ENCODE results near the gene EIPR1.
"Not testable (repeated sequence)": the region's sequence is repeated elsewhere in the genome, so short reads cannot be mapped to it uniquely, and the experiment has no call there.

The EIPR1 gene

GRCh38 chr2:3209258-3209657 is 168.4 kb downstream of the EIPR1 start:
- no peak for DNase-seq

DNA sequence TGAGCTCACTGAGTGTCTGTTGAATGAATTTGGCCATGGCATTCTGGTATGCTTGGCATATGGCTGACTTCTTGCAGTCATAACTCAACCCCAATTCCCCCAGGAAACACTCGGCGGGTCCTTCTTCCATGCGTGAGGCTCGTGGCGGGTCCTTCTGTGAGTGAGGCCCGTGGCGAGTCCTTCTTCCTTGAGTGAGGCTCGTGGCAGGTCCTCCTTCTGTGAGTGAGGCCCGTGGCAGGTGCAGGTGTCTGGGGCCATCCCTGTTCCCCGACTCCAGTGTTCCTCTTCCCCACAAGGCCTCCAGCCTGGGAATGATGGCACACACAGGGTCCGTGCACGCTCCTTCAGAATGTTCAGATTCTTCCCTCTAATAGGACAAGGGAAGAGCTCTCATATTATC is 169.0 kb downstream of the EIPR1 start:
- no peak for DNase-seq

- DNase-seq = no peak
These were observed 169.4 kb downstream of the EIPR1 start for GRCh38 chr2:3208179-3208578.

GRCh38 chr2:3207091-3207491 is 170.5 kb downstream of the EIPR1 start:
- no peak for DNase-seq

DNA sequence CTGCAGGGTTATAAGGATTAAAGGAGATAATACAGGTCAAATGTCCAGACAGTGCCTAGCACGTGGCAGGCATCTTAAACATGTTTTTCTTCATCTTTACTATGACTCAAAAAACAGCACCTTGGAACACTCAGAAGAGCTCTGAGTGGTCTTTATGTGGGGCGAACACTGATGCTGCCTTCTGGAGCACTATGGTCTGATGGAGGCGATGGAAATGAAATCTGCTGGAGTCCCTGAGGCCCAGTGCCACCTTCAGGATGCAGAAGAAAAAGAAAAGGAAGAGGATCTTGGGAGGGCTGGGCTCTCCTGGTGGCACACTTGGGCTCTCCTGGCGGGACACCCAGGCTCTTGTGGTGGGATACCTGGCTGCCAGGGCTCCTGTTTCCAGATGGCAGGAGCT is 171.8 kb downstream of the EIPR1 start:
- no peak for DNase-seq

DNA sequence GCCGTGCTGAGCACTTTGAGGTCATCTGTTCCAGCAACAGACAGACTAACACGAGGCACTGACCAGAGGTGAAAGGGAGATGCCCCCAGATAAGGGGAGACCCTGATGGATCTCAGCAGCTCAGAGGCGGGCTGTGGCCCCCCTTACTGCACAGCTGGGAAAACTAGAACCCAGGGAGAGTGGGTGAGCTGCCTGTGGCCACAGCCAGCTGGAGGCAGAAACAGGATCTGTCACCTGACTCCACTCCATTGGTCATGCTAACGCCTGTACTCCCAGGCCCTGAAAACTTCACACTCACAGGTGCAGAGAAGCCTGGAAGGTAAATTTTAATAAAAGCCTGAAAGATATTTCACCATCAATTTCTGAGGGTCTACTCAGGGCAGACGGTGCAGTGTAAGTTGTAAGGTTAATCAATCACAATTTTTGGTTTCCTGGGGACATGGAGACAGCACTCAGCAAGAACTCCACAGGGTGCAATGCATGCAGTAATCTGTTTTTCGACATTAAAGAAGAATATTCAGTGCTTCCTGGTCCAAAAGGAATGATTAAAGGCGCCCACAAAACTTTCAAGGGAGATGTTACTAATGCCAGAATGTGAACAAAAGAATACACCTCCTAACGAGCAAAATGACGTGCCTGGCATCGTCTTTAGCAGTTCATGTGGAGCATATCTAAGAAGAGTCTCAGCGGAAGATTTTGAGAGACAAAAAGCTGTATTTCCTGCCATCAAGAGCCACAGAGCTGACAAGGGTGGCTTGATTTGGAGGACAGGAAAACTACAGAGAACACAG is 173.4 kb downstream of the EIPR1 start:
- no peak for DNase-seq

DNA sequence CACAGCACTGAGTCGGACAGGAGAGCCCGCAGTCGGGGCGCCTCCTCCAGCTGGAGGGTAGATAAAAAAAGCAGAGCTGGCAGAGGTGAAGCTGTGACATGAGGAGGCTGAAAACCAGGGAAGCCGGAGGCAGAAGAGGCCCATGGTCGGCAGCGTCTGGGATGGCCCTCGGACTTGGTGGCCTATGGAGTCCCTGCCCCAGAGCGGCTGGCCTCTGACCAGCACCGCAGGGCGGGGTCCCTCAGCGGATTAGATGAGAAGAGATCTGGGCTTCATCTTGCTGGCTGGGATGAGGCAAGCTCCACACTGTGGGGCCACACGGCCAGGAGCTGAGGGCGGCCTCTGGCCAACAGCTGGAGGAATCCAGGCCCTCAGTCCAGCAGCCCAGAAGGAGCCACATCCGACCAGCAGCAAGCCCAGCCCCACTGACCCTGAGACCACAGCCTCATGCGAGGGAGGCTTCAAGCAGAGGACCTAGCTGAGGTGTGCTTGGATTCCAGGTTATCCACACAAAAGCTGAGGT is 174.1 kb downstream of the EIPR1 start:
- DNase-seq = no peak

DNA sequence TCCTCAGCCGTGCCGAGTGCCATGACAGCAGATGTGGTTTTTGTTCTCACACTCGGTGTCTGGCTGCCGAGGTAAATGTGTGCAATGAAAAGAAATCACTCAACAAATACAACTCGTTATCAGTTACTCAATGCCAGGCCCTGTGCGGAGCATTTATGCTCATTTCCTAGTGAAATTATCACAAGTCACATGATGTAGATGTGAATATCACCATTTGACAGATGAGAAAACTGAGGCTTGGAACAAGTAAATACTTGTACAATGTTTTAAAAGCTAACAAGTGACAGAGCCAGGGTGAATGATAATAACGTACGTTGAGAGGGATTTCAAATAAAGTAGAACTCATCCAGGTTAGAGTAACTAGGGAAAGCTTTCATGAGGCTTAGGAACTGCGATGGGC is 174.7 kb downstream of the EIPR1 start:
- no peak for DNase-seq

DNA sequence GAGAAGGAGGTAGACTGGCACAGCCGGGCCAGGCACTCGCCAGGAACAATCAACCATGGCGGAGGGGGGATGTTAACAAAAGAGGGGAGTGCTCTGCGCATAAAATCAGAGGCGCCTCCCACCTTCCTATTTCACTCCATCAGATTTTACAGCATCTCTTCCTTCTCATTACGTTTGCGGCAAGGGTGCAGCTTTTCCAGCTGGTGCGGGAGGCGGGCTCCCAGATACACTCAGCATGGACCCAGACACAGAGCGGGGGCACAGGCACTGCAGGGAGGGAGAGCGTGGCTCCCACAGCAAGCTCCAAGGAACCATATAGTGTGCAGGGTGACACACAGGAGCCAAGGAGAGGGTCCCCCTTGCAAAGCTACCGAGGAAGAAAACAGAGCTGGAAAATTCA is 176.3 kb downstream of the EIPR1 start:
- no peak for DNase-seq

DNA sequence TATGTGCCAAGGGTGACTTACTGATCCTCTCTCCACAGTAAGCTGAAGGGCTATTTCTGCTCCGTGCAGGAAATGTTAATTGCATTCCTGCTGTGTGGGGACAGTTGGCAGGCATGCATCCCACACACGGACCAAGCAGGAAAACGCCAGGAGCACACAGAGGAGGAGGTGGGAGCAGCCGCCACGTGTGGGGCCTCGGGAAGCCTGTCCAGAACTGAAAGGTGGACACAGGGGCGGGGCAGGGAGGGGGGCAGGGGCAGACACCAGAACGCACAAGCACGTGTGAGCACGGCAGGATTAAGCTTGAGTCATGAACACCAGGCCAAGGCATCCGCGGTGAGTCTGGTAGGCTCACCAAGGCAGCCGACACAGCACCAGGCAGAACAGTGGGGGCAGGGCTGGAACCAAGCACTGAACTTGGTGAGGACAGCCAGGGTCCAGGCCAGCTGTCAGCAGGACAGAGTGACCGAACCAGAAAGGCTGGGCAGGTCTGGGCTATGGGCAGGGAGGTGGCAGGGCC is 177.1 kb downstream of the EIPR1 start:
- DNase-seq = peak; percentile 5

- DNase-seq = no peak
These were observed 177.8 kb downstream of the EIPR1 start for GRCh38 chr2:3199627-3200345.

DNA sequence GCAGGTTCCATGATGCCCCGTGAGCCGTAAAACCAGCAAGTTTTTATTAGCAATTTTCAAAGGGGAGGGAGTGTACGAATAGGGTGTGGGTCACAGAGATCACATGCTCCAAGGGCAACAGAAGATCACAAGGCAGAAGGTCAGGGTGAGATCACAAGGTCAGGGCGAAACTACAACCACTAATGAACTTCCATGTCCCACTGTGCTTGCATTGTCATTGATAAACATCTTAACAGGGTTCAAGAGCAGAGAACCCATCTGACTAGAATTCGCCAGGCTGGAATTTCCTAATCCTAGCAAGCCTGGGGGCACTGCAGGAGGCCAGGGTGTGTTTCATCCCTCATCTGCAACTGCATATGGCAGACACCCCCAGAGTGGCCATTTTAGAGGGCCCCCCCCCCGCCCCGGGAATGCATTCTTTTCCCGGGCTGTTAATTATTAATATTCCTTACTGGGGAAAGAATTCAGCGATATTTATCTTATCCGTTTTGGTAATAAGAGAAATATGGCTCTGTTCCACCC is 178.9 kb downstream of the EIPR1 start:
- DNase-seq = not testable (repeated sequence)

- no peak for DNase-seq
These were observed 179.5 kb downstream of the EIPR1 start for GRCh38 chr2:3198119-3198518.

DNA sequence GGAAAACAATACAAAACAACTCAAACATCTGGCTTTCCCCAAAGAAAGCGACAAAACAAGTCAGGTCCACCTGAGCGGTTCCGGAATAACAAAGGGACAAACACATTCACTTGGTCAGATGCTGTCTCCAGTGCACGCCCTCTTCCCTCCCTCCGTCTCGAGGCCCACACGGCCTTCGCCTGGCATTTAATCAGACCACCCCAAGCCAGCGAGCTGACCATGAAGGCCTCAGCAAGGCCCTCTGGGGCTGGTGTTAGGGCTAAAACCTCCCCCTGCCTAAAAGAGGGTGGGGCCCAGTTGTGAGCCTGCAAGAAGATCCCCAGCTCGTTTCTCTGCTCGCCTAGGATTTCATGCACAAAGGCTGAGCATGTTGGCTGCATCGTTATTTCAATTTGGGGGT is 180.3 kb downstream of the EIPR1 start:
- no peak for DNase-seq

GRCh38 chr2:3196716-3197115 is 180.9 kb downstream of the EIPR1 start:
- DNase-seq = no peak

- no peak for DNase-seq
These were observed 181.8 kb downstream of the EIPR1 start for GRCh38 chr2:3195641-3196476.

GRCh38 chr2:3194828-3195227 is 182.8 kb downstream of the EIPR1 start:
- no peak for DNase-seq

DNA sequence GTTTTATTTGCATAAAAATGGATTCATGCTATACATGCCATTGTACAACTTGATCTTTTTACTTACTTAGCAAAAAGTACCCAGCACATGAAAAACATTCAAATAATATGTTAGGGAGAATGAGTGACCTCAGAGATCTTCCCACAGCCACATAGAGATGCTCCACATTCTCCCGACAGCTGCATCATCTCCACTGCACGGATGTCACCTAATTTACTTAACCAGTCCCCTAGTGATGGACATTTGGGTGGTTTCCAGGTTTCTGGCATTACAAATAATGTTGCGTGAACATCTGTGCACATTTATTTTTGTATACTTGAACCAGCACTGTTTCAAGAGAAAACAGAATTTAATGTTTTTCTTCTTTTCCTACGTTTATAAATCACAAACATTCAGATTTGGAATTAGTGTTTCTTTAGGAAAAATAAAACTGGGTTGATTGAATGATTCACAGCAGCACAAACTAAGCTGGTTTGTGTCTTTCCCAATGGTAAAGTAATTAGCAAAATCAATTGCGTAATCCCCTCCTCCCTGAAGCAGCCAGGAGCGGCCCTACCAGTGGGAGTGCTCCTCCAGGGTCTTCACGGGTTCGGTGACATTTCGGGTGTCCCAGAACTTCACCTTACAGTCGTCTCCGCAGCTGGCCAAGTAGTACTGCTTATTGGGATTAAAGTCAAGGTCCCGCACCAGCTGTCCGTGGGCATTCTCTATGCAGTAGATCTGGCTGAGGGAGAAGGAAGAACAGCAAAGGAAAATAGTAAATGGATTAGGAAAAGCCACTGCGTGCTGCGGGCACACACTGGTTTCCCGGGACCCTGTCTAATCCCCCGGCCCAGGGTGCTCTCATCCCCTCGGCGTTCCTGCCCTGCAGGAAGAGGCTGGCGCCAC is 183.9 kb downstream of the EIPR1 start:
- DNase-seq = no peak

- DNase-seq = no peak
These were observed 184.7 kb downstream of the EIPR1 start for GRCh38 chr2:3192920-3193319.

- no peak for DNase-seq
These were observed 185.3 kb downstream of the EIPR1 start for GRCh38 chr2:3192281-3192818.

- no peak for DNase-seq
These were observed 187.7 kb downstream of the EIPR1 start for GRCh38 chr2:3189961-3190360.
